MM.1S (cell line): ENCODE data around the gene FSIP1.

Source experiments
- EZH2 ChIP-seq: fragments of 300-600 bp; sonication (generic); optimal IDR thresholded peaks from 2 replicates; pipeline ENCODE3; 2017; ENCODE audit warnings: low read depth, mild to moderate bottlenecking, antibody characterized with exemption, low read length, mixed read lengths
- TF ChIP-seq, protein P1 (sequence below): fragments of 300-600 bp; sonication (generic); IDR thresholded peaks from 2 replicates; pipeline ENCODE4 v1.5.1; 2016; ENCODE audit warnings: antibody characterized with exemption, low read length, mixed read lengths

DNA sequence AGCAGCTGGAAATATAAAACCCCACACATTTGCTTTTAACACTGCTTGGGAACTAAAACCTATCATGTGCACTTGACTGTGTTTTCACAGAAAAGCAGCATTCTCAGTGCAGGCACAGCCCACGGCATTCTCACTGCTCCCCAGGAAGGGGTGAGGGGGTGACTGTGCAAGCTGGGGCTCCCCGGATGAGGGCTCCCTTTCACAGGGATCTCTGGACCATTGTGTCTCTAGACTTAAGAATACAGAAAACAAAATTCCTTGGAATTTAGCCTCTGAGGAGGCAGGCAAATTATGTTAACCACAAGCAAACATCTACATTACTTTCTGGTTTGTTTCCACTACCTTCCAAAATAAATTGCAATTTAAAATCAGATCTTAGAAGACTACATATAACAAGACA is 100.3 kb downstream of the FSIP1 start:
- TF ChIP-seq, protein P1, sequence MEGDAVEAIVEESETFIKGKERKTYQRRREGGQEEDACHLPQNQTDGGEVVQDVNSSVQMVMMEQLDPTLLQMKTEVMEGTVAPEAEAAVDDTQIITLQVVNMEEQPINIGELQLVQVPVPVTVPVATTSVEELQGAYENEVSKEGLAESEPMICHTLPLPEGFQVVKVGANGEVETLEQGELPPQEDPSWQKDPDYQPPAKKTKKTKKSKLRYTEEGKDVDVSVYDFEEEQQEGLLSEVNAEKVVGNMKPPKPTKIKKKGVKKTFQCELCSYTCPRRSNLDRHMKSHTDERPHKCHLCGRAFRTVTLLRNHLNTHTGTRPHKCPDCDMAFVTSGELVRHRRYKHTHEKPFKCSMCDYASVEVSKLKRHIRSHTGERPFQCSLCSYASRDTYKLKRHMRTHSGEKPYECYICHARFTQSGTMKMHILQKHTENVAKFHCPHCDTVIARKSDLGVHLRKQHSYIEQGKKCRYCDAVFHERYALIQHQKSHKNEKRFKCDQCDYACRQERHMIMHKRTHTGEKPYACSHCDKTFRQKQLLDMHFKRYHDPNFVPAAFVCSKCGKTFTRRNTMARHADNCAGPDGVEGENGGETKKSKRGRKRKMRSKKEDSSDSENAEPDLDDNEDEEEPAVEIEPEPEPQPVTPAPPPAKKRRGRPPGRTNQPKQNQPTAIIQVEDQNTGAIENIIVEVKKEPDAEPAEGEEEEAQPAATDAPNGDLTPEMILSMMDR: no peak
- no peak for TF ChIP-seq EZH2
